ENCODE data around the gene ZNF845. TPM values are rescaled to one million over a fixed set of nuclear protein-coding genes. Genes with fewer than 3 reads are reported as not detected.

ZNF845 gene
- total RNA-seq (2014; rRNA removed; shearing (Covaris generic)) (7.2 and 7.7 TPM in 2 replicates), total RNA-seq (2022) (6.8 and 8.0 TPM in 2 replicates), Bru-seq, nascent RNA (percentile 66 among the genes with signal in this experiment), BruChase-seq, experiment 1, labeled RNA remaining after a 6-hour chase (percentile 56 among the genes with signal in this experiment), BruChase-seq, experiment 2, labeled RNA remaining after a 2-hour chase (percentile 65 among the genes with signal in this experiment)
- long read RNA-seq, full-length matches to known transcripts: 15 of 18 reads
- long read RNA-seq, partial matches to known transcripts: 1 of 18 reads
- long read RNA-seq, other reads (novel, unspliced or antisense): 2 of 18 reads

GRCh38 chr19:53333463-53334449 is at the start of gene ZNF845:
TSS of gene ZNF845 (plus strand) at chr19:53333749. CDS start at chr19:53341308, 7,559 bp downstream.
- ChIA-PET CTCF (ENCODE audit: unreplicated experiment) (no interaction called here), POLR2A (no interaction called here)
- H3K79me2 ChIP-seq (ENCODE audit: insufficient read depth, low read depth, low read length): peaks cover 19% of the 10 kb centered on the region; the same call in 1 of the 2 replicates
- H4K20me1 ChIP-seq (ENCODE audit: insufficient read depth, low read length): no peaks in the 10 kb centered on the region
- peak within 1 kb of the TSS; percentile 92 for H3K4me3 ChIP-seq (ENCODE audit: low read depth, low read length, poor library complexity, severe bottlenecking)
- peak within 1 kb of the TSS; percentile 31 for H3K27ac ChIP-seq (ENCODE audit: low read depth, low read length, poor library complexity, severe bottlenecking)
- H3K9me2 ChIP-seq (ENCODE audit: insufficient read depth, low read length): no peaks in the 10 kb centered on the region
- TF ChIP-seq CTCF (conservative IDR thresholded peaks at IDR 0.05; ENCODE audit: low read length): no peak
- no peak for TF ChIP-seq EZH2phosphoT487 (IDR thresholded peaks at IDR 0.05; ENCODE audit: borderline replicate concordance, low read depth, low read length)
- BruUV-seq (replicated peaks): TSS peak; percentile 90
- peak; percentile 91 for DNase-seq (ENCODE audit: low spot score)
- peaks cover 5% of the 10 kb centered on the region for H3K4me1 ChIP-seq (ENCODE audit: insufficient read depth, low read length, poor library complexity, severe bottlenecking)
- H2AFZ ChIP-seq (ENCODE audit: low read length): peak within 1 kb of the TSS; percentile 94
- H3K4me2 ChIP-seq (ENCODE audit: low read length): peak within 1 kb of the TSS; percentile 87
- intact Hi-C loops (cut with micrococcal nuclease; ENCODE audit: unreplicated experiment): loop anchor here (10.0 kb wide), 1 partner anchor 139 kb away; the partner anchor contains the start of gene ZNF665
- peaks cover 13% of the 10 kb centered on the region for H3K36me3 ChIP-seq (ENCODE audit: insufficient read depth, low read length)
- no peaks in the 10 kb centered on the region for H3K9me3 ChIP-seq (ENCODE audit: low read length)

GRCh38 chr19:53285087-53285486 is 48.5 kb upstream of the ZNF845 start:
- H3K9me2 ChIP-seq (ENCODE audit: insufficient read depth, low read length): no peaks in the 10 kb centered on the region
- CTCF ChIA-PET (ENCODE audit: unreplicated experiment): no interaction called here
- H4K20me1 ChIP-seq (ENCODE audit: insufficient read depth, low read length): no peaks in the 10 kb centered on the region
- no peaks in the 10 kb centered on the region for H3K79me2 ChIP-seq (ENCODE audit: insufficient read depth, low read depth, low read length)
- no peak for TF ChIP-seq EZH2phosphoT487 (IDR thresholded peaks at IDR 0.05; ENCODE audit: borderline replicate concordance, low read depth, low read length)
- no peak for TF ChIP-seq CTCF (conservative IDR thresholded peaks at IDR 0.05; ENCODE audit: low read length)
- no peak overlapping the region for H3K27ac ChIP-seq (ENCODE audit: low read depth, low read length, poor library complexity, severe bottlenecking)
- H3K4me1 ChIP-seq (ENCODE audit: insufficient read depth, low read length, poor library complexity, severe bottlenecking): no peaks in the 10 kb centered on the region
- no peak overlapping the region for H3K4me3 ChIP-seq (ENCODE audit: low read depth, low read length, poor library complexity, severe bottlenecking)
- no peak for DNase-seq (ENCODE audit: low spot score)
- POLR2A ChIA-PET: no interaction called here
- H2AFZ ChIP-seq (ENCODE audit: low read length): no peak overlapping the region
- intact Hi-C loops (cut with micrococcal nuclease; ENCODE audit: unreplicated experiment): no loop called here
- H3K4me2 ChIP-seq (ENCODE audit: low read length): no peak overlapping the region
- no peaks in the 10 kb centered on the region for H3K36me3 ChIP-seq (ENCODE audit: insufficient read depth, low read length)
- BruUV-seq (replicated peaks): no TSS peak
- H3K9me3 ChIP-seq (ENCODE audit: low read length): no peaks in the 10 kb centered on the region
